WTC11 (cell line): ENCODE measurements around the gene TACC2. TPM values are rescaled to one million over a fixed set of nuclear protein-coding genes. Genes with fewer than 3 reads are reported as not detected.

Experiments
- ATAC-seq: fragments of 200-7000 bp; cut with Tn5 transposase; 2 replicates; pipeline ENCODE4 v1.10.0; 2021; ENCODE audit warnings: mild to moderate bottlenecking, moderate library complexity
- CTCF ChIA-PET: fragments of 300-600 bp; sonication (Branson Sonifier 250); formaldehyde crosslinking; loops from one replicate; lab custom pipeline; 2021; ENCODE audit warnings: antibody characterized with exemption; lab: Charles Lee
- POLR2A ChIA-PET: fragments of 350-600 bp; sonication (Branson Sonifier 250); formaldehyde crosslinking; loops from one replicate; lab custom pipeline; 2021; ENCODE audit warnings: antibody characterized with exemption; lab: Charles Lee
- DNase-seq: peaks from one replicate; pipeline ENCODE4 v3.0.0; 2021; ENCODE audit warnings: low spot score
- H3K27ac Mint-ChIP-seq: 2 replicates; pipeline ENCODE4 v1.8.0; 2021; ENCODE audit warnings: mixed read lengths
- H3K27me3 Mint-ChIP-seq: 2 replicates; pipeline ENCODE4 v1.8.0; 2021; ENCODE audit warnings: low read depth, mild to moderate bottlenecking, moderate library complexity, mixed read lengths
- H3K36me3 Mint-ChIP-seq: 2 replicates; pipeline ENCODE4 v1.8.0; 2021; ENCODE audit warnings: mixed read lengths
- H3K4me1 Mint-ChIP-seq: 2 replicates; pipeline ENCODE4 v1.8.0; 2022; ENCODE audit warnings: mixed read lengths
- H3K4me3 Mint-ChIP-seq: 2 replicates; pipeline ENCODE4 v1.8.0; 2021; ENCODE audit warnings: mild to moderate bottlenecking, moderate library complexity, mixed read lengths
- H3K9me3 Mint-ChIP-seq: 2 replicates; pipeline ENCODE4 v1.8.0; 2021; ENCODE audit warnings: mixed read lengths
- ATF1 ChIP-seq: sonication (generic); formaldehyde crosslinking; IDR thresholded peaks from 2 replicates; pipeline ENCODE4 v1.8.1; 2023; ENCODE audit warnings: mild to moderate bottlenecking, moderate library complexity, missing genetic modification reagents
- CREB1 ChIP-seq: sonication (generic); formaldehyde crosslinking; IDR thresholded peaks from 2 replicates; pipeline ENCODE4 v1.8.0; 2023; ENCODE audit warnings: mild to moderate bottlenecking, missing genetic modification reagents
- CREM ChIP-seq: sonication (generic); formaldehyde crosslinking; IDR thresholded peaks from 2 replicates; pipeline ENCODE4 v1.8.1; 2022; ENCODE audit warnings: mild to moderate bottlenecking, missing genetic modification reagents, moderate library complexity
- CTCF ChIP-seq: fragments of 200-600 bp; IDR thresholded peaks from 2 replicates; pipeline ENCODE4 v1.8.0; 2022; ENCODE audit warnings: antibody characterized with exemption
- ETV6 ChIP-seq: sonication (generic); formaldehyde crosslinking; IDR thresholded peaks from 2 replicates; pipeline ENCODE4 v1.8.1; 2022; ENCODE audit warnings: mild to moderate bottlenecking, missing genetic modification reagents
- FOXP4 ChIP-seq: sonication (generic); formaldehyde crosslinking; IDR thresholded peaks from 2 replicates; pipeline ENCODE4 v1.8.0; 2022; ENCODE audit warnings: mild to moderate bottlenecking, missing genetic modification reagents
- IRF1 ChIP-seq: sonication (generic); formaldehyde crosslinking; IDR thresholded peaks from 2 replicates; pipeline ENCODE4 v1.8.0; 2023; ENCODE audit warnings: missing genetic modification reagents
- MYBL2 ChIP-seq: sonication (generic); formaldehyde crosslinking; IDR thresholded peaks from 2 replicates; pipeline ENCODE4 v1.8.1; 2023; ENCODE audit warnings: mild to moderate bottlenecking, moderate library complexity, missing genetic modification reagents
- NR1H2 ChIP-seq: sonication (generic); formaldehyde crosslinking; IDR thresholded peaks from 2 replicates; pipeline ENCODE4 v1.9.0; 2021; ENCODE audit warnings: mild to moderate bottlenecking, moderate library complexity, missing genetic modification reagents
- OVOL2 ChIP-seq: fragments of 250-450 bp; sonication (Bioruptor Pico); IDR thresholded peaks from 2 replicates; pipeline ENCODE4 v1.9.0; 2021; ENCODE audit warnings: mild to moderate bottlenecking, borderline replicate concordance
- SMAD4 ChIP-seq: sonication (generic); formaldehyde crosslinking; IDR thresholded peaks from 2 replicates; pipeline ENCODE4 v1.8.0; 2022; ENCODE audit warnings: mild to moderate bottlenecking, missing genetic modification reagents
- ZNF138 ChIP-seq: sonication (generic); formaldehyde crosslinking; conservative IDR thresholded peaks from 2 replicates; pipeline ENCODE4 v1.8.1; 2022; ENCODE audit warnings: mild to moderate bottlenecking, moderate library complexity, missing genetic modification reagents
- ZNF232 ChIP-seq: sonication (generic); formaldehyde crosslinking; IDR thresholded peaks from 2 replicates; pipeline ENCODE4 v1.8.0; 2022; ENCODE audit warnings: mild to moderate bottlenecking, missing genetic modification reagents
- total RNA-seq: library from RNA; stranded (reverse); gene quantifications from 3 replicates; pipeline ENCODE4 v1.2.3, GENCODE V29; 2021
- TF ChIP-seq, protein P1 (sequence below): sonication (generic); formaldehyde crosslinking; IDR thresholded peaks from 2 replicates; pipeline ENCODE4 v1.8.0; 2023; ENCODE audit warnings: missing genetic modification reagents, mild to moderate bottlenecking, borderline replicate concordance
- TF ChIP-seq, protein P2 (sequence below): sonication (generic); formaldehyde crosslinking; IDR thresholded peaks from 2 replicates; pipeline ENCODE4 v1.8.0; 2023; ENCODE audit warnings: mild to moderate bottlenecking, missing genetic modification reagents
- TF ChIP-seq, protein P3 (sequence below): sonication (generic); formaldehyde crosslinking; IDR thresholded peaks from 2 replicates; pipeline ENCODE4 v1.8.1; 2022; ENCODE audit warnings: mild to moderate bottlenecking, missing genetic modification reagents, moderate library complexity, borderline replicate concordance
- TF ChIP-seq, protein P4 (sequence below): sonication (generic); formaldehyde crosslinking; IDR thresholded peaks from 2 replicates; pipeline ENCODE4 v1.8.0; 2022; ENCODE audit warnings: mild to moderate bottlenecking, missing genetic modification reagents

TACC2 gene
- total RNA-seq, 1 experiment from 2014 or later: 28.9 TPM

GRCh38 chr10:122237331-122237990 is 248.5 kb downstream of the TACC2 start:
- Mint-ChIP-seq H3K4me1 (no peaks in the 10 kb centered on the region), H3K27me3 (no peaks in the 10 kb centered on the region), H3K27ac (no peak overlapping the region), H3K36me3 (peaks cover 31% of the 10 kb centered on the region), H3K4me3 (no peak overlapping the region), H3K9me3 (no peaks in the 10 kb centered on the region)
- TF ChIP-seq, protein P1, sequence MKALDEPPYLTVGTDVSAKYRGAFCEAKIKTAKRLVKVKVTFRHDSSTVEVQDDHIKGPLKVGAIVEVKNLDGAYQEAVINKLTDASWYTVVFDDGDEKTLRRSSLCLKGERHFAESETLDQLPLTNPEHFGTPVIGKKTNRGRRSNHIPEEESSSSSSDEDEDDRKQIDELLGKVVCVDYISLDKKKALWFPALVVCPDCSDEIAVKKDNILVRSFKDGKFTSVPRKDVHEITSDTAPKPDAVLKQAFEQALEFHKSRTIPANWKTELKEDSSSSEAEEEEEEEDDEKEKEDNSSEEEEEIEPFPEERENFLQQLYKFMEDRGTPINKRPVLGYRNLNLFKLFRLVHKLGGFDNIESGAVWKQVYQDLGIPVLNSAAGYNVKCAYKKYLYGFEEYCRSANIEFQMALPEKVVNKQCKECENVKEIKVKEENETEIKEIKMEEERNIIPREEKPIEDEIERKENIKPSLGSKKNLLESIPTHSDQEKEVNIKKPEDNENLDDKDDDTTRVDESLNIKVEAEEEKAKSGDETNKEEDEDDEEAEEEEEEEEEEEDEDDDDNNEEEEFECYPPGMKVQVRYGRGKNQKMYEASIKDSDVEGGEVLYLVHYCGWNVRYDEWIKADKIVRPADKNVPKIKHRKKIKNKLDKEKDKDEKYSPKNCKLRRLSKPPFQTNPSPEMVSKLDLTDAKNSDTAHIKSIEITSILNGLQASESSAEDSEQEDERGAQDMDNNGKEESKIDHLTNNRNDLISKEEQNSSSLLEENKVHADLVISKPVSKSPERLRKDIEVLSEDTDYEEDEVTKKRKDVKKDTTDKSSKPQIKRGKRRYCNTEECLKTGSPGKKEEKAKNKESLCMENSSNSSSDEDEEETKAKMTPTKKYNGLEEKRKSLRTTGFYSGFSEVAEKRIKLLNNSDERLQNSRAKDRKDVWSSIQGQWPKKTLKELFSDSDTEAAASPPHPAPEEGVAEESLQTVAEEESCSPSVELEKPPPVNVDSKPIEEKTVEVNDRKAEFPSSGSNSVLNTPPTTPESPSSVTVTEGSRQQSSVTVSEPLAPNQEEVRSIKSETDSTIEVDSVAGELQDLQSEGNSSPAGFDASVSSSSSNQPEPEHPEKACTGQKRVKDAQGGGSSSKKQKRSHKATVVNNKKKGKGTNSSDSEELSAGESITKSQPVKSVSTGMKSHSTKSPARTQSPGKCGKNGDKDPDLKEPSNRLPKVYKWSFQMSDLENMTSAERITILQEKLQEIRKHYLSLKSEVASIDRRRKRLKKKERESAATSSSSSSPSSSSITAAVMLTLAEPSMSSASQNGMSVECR (CRISPR knock-in tag): no peak
- TF ChIP-seq, protein P2, sequence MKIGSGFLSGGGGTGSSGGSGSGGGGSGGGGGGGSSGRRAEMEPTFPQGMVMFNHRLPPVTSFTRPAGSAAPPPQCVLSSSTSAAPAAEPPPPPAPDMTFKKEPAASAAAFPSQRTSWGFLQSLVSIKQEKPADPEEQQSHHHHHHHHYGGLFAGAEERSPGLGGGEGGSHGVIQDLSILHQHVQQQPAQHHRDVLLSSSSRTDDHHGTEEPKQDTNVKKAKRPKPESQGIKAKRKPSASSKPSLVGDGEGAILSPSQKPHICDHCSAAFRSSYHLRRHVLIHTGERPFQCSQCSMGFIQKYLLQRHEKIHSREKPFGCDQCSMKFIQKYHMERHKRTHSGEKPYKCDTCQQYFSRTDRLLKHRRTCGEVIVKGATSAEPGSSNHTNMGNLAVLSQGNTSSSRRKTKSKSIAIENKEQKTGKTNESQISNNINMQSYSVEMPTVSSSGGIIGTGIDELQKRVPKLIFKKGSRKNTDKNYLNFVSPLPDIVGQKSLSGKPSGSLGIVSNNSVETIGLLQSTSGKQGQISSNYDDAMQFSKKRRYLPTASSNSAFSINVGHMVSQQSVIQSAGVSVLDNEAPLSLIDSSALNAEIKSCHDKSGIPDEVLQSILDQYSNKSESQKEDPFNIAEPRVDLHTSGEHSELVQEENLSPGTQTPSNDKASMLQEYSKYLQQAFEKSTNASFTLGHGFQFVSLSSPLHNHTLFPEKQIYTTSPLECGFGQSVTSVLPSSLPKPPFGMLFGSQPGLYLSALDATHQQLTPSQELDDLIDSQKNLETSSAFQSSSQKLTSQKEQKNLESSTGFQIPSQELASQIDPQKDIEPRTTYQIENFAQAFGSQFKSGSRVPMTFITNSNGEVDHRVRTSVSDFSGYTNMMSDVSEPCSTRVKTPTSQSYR: no peak
- TF ChIP-seq ETV6 (CRISPR knock-in tag) (no peak), FOXP4 (CRISPR knock-in tag) (no peak), ZNF138 (CRISPR knock-in tag) (no peak), OVOL2 (no peak), CREM (CRISPR knock-in tag) (no peak), IRF1 (no peak), SMAD4 (CRISPR knock-in tag) (no peak), ZNF232 (CRISPR knock-in tag) (no peak)
- TF ChIP-seq, protein P3, sequence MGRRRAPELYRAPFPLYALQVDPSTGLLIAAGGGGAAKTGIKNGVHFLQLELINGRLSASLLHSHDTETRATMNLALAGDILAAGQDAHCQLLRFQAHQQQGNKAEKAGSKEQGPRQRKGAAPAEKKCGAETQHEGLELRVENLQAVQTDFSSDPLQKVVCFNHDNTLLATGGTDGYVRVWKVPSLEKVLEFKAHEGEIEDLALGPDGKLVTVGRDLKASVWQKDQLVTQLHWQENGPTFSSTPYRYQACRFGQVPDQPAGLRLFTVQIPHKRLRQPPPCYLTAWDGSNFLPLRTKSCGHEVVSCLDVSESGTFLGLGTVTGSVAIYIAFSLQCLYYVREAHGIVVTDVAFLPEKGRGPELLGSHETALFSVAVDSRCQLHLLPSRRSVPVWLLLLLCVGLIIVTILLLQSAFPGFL: no peak
- ATAC-seq (no peak), DNase-seq (no peak)
- ChIA-PET CTCF (no interaction called here), POLR2A (no interaction called here)

- TF ChIP-seq MYBL2 (CRISPR knock-in tag): no peak
- TF ChIP-seq CREB1: no peak
- no peak for TF ChIP-seq NR1H2 (CRISPR knock-in tag)
- no peak for TF ChIP-seq ZNF138 (CRISPR knock-in tag)
- TF ChIP-seq ATF1 (CRISPR knock-in tag): no peak
- TF ChIP-seq, protein P4, sequence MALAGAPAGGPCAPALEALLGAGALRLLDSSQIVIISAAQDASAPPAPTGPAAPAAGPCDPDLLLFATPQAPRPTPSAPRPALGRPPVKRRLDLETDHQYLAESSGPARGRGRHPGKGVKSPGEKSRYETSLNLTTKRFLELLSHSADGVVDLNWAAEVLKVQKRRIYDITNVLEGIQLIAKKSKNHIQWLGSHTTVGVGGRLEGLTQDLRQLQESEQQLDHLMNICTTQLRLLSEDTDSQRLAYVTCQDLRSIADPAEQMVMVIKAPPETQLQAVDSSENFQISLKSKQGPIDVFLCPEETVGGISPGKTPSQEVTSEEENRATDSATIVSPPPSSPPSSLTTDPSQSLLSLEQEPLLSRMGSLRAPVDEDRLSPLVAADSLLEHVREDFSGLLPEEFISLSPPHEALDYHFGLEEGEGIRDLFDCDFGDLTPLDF (CRISPR knock-in tag): no peak
- no peak for TF ChIP-seq CTCF
- TF ChIP-seq, all 79 proteins: peak for 0
- Mint-ChIP-seq H3K27ac (no peak overlapping the region), H3K4me1 (no peaks in the 10 kb centered on the region), H3K4me3 (no peak overlapping the region), H3K9me3 (no peaks in the 10 kb centered on the region), H3K36me3 (peaks cover 33% of the 10 kb centered on the region), H3K27me3 (no peaks in the 10 kb centered on the region)
- ChIA-PET POLR2A (no interaction called here), CTCF (interaction anchor here (0.6 to 1.2 kb wide), 4 partner anchors 19 to 195 kb away, joined by 3 to 5 read pairs (median 4); no protein-coding TSS in a partner anchor)
- DNase-seq: no peak
- ATAC-seq: no peak
Measured at GRCh38 chr10:122239578-122240257, 250.8 kb downstream of the TACC2 start.
